ENCODE measurements around the gene ARPP21.

ARPP21 gene

GRCh38 chr3:35817216-35817615 lies 177.9 kb downstream of the ARPP21 start:
- no peaks in the 10 kb centered on the region for H3K79me2 ChIP-seq (ENCODE audit: insufficient read depth, low read length)
- H4K20me1 ChIP-seq (ENCODE audit: insufficient read depth, low read length, poor library complexity, severe bottlenecking): no peaks in the 10 kb centered on the region
- H3K9me3 ChIP-seq (ENCODE audit: insufficient read depth, low read depth, low read length): no peaks in the 10 kb centered on the region
- H3K27me3 ChIP-seq (ENCODE audit: insufficient read depth, low read length, poor library complexity, severe bottlenecking): no peaks in the 10 kb centered on the region
- no peak overlapping the region for H3K4me3 ChIP-seq (ENCODE audit: low read length, poor library complexity, severe bottlenecking)
- H3F3A ChIP-seq (ENCODE audit: low read depth): no peaks in the 10 kb centered on the region
- no peaks in the 10 kb centered on the region for H3K36me3 ChIP-seq (ENCODE audit: insufficient read depth, low read length)
- no peaks in the 10 kb centered on the region for H3K9me2 ChIP-seq (replicated peaks; ENCODE audit: low read depth, low read length)
- no peak for TF ChIP-seq CTCF (conservative IDR thresholded peaks at IDR 0.05; ENCODE audit: low read length)
- no peak for TF ChIP-seq EZH2phosphoT487 (IDR thresholded peaks at IDR 0.05; ENCODE audit: borderline replicate concordance)
- H2AFZ ChIP-seq (ENCODE audit: low read length): no peak overlapping the region
- H3K4me2 ChIP-seq (ENCODE audit: low read depth, low read length, poor library complexity, severe bottlenecking): no peak overlapping the region
- H3K4me1 ChIP-seq (ENCODE audit: insufficient read depth, low read length, poor library complexity, severe bottlenecking): no peaks in the 10 kb centered on the region
- no peak overlapping the region for H3K9ac ChIP-seq (ENCODE audit: low read depth, low read length, poor library complexity, severe bottlenecking)

- no peak overlapping the region for H2AFZ ChIP-seq (ENCODE audit: low read length)
- TF ChIP-seq EZH2phosphoT487 (IDR thresholded peaks at IDR 0.05; ENCODE audit: borderline replicate concordance) (no peak), CTCF (conservative IDR thresholded peaks at IDR 0.05; ENCODE audit: low read length) (no peak)
- no peaks in the 10 kb centered on the region for H3K9me2 ChIP-seq (replicated peaks; ENCODE audit: low read depth, low read length)
- no peaks in the 10 kb centered on the region for H3K4me1 ChIP-seq (ENCODE audit: insufficient read depth, low read length, poor library complexity, severe bottlenecking)
- no peaks in the 10 kb centered on the region for H3K27me3 ChIP-seq (ENCODE audit: insufficient read depth, low read length, poor library complexity, severe bottlenecking)
- H3F3A ChIP-seq (ENCODE audit: low read depth): no peaks in the 10 kb centered on the region
- no peak overlapping the region for H3K4me3 ChIP-seq (ENCODE audit: low read length, poor library complexity, severe bottlenecking)
- H3K79me2 ChIP-seq (ENCODE audit: insufficient read depth, low read length): no peaks in the 10 kb centered on the region
- no peaks in the 10 kb centered on the region for H3K9me3 ChIP-seq (ENCODE audit: insufficient read depth, low read depth, low read length)
- no peaks in the 10 kb centered on the region for H3K36me3 ChIP-seq (ENCODE audit: insufficient read depth, low read length)
- no peaks in the 10 kb centered on the region for H4K20me1 ChIP-seq (ENCODE audit: insufficient read depth, low read length, poor library complexity, severe bottlenecking)
- H3K9ac ChIP-seq (ENCODE audit: low read depth, low read length, poor library complexity, severe bottlenecking): no peak overlapping the region
- H3K4me2 ChIP-seq (ENCODE audit: low read depth, low read length, poor library complexity, severe bottlenecking): no peak overlapping the region
Measured at GRCh38 chr3:35832140-35832571, 192.8 kb downstream of the ARPP21 start.

Data from Loucy (cell line).